ENCODE data around the gene PNKD. TPM values are rescaled to one million over a fixed set of nuclear protein-coding genes. Genes with fewer than 3 reads are reported as not detected.

The PNKD gene
- total RNA-seq, 2 experiments from 2014 or later, result 66.3 to 74.5 TPM

DNA sequence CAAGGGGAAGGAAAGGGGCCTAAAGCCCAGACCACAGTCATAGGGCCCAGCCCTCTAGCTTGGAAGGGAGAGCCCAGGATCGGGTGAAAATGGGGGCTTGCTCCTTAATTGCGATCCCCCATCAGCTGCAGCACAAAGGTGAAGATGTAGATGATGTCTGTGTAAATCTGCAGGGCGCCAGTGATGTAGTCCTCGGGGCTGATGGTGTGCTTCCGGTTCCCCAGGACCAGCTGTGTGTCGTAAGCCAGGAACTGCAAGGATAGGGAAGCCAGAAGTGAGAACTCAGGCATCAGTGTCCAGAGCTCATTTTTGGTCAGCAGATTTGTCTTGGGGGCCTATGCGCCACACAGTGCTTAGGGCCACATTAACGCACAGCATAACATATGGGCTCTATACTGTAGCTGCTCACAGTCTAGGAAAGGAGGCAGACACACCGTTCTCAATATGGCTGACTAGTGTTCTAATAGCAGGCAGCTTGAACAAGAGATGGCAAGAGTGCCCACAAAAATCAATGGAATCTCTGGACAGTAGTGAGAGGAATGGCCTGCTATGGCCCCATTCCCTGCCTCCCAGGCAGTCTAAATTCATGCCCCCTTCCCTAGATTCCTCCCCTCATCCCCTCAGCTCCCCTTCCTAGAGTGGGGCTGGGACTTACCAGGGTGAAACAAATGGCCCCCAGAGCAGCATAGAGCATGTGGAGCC, 5.2 kb downstream of the PNKD start:
- Histone ChIP-seq H3K36me3 (ENCODE audit: insufficient read depth, low read length) (peaks cover 75% of the 10 kb centered on the region), H3K79me2 (ENCODE audit: insufficient read depth, low read depth, low read length) (peaks cover 17% of the 10 kb centered on the region; the same call in 1 of the 2 replicates)
- intact Hi-C loops (cut with micrococcal nuclease; ENCODE audit: unreplicated experiment), result no loop called here

GRCh38 chr2:218276986-218277755, 6.9 kb downstream of the PNKD start:
- no peak overlapping the region for H3K27ac ChIP-seq (ENCODE audit: low read depth, low read length, poor library complexity, severe bottlenecking)
- intact Hi-C loops (cut with micrococcal nuclease; ENCODE audit: unreplicated experiment), result no loop called here
- H2AFZ ChIP-seq (ENCODE audit: low read length), result no peak overlapping the region
- H3K36me3 ChIP-seq (ENCODE audit: insufficient read depth, low read length), result peaks cover 83% of the 10 kb centered on the region
- no TSS peak for BruUV-seq (replicated peaks)
- no peaks in the 10 kb centered on the region for H3K9me2 ChIP-seq (ENCODE audit: insufficient read depth, low read length)
- peaks cover 1% of the 10 kb centered on the region; the same call in 1 of the 2 replicates for H3K79me2 ChIP-seq (ENCODE audit: insufficient read depth, low read depth, low read length)
- H4K20me1 ChIP-seq (ENCODE audit: insufficient read depth, low read length), result no peaks in the 10 kb centered on the region
- DNase-seq (ENCODE audit: low spot score), result no peak
- CTCF ChIA-PET (ENCODE audit: unreplicated experiment), result no interaction called here
- H3K9me3 ChIP-seq (ENCODE audit: low read length), result no peaks in the 10 kb centered on the region
- TF ChIP-seq EZH2phosphoT487 (IDR thresholded peaks at IDR 0.05; ENCODE audit: borderline replicate concordance, low read depth, low read length), result no peak
- TF ChIP-seq, protein P1, sequence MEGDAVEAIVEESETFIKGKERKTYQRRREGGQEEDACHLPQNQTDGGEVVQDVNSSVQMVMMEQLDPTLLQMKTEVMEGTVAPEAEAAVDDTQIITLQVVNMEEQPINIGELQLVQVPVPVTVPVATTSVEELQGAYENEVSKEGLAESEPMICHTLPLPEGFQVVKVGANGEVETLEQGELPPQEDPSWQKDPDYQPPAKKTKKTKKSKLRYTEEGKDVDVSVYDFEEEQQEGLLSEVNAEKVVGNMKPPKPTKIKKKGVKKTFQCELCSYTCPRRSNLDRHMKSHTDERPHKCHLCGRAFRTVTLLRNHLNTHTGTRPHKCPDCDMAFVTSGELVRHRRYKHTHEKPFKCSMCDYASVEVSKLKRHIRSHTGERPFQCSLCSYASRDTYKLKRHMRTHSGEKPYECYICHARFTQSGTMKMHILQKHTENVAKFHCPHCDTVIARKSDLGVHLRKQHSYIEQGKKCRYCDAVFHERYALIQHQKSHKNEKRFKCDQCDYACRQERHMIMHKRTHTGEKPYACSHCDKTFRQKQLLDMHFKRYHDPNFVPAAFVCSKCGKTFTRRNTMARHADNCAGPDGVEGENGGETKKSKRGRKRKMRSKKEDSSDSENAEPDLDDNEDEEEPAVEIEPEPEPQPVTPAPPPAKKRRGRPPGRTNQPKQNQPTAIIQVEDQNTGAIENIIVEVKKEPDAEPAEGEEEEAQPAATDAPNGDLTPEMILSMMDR (conservative IDR thresholded peaks at IDR 0.05; ENCODE audit: low read length), result 0 out of 2 replicates have a peak, but pooled peaks have one; percentile 26
- POLR2A ChIA-PET, result interaction anchor here (1.9 kb wide), 1 partner anchor 13 kb away, joined by 6 read pairs; no protein-coding TSS in a partner anchor
- peaks cover 11% of the 10 kb centered on the region for H3K4me1 ChIP-seq (ENCODE audit: insufficient read depth, low read length, poor library complexity, severe bottlenecking)
- no peak overlapping the region for H3K4me3 ChIP-seq (ENCODE audit: low read depth, low read length, poor library complexity, severe bottlenecking)
- no peak overlapping the region for H3K4me2 ChIP-seq (ENCODE audit: low read length)

More for the DNA sequence above, 5.2 kb downstream of the PNKD start:
- no peak overlapping the region for H3K4me3 ChIP-seq (ENCODE audit: low read depth, low read length, poor library complexity, severe bottlenecking)
- H4K20me1 ChIP-seq (ENCODE audit: insufficient read depth, low read length), result no peaks in the 10 kb centered on the region
- TF ChIP-seq EZH2phosphoT487 (IDR thresholded peaks at IDR 0.05; ENCODE audit: borderline replicate concordance, low read depth, low read length), result no peak
- TF ChIP-seq, protein P1 (conservative IDR thresholded peaks at IDR 0.05; ENCODE audit: low read length), result no peak
- DNase-seq (ENCODE audit: low spot score), result no peak
- H3K9me2 ChIP-seq (ENCODE audit: insufficient read depth, low read length), result no peaks in the 10 kb centered on the region
- POLR2A ChIA-PET, result interaction anchor here (1.8 to 1.9 kb wide), 2 partner anchors 11 to 15 kb away, joined by 6 to 15 read pairs; no protein-coding TSS in a partner anchor
- H3K9me3 ChIP-seq (ENCODE audit: low read length), result no peaks in the 10 kb centered on the region
- no peak overlapping the region for H3K27ac ChIP-seq (ENCODE audit: low read depth, low read length, poor library complexity, severe bottlenecking)
- H2AFZ ChIP-seq (ENCODE audit: low read length), result no peak overlapping the region
- H3K4me1 ChIP-seq (ENCODE audit: insufficient read depth, low read length, poor library complexity, severe bottlenecking), result peaks cover 23% of the 10 kb centered on the region
- H3K4me2 ChIP-seq (ENCODE audit: low read length), result no peak overlapping the region
- CTCF ChIA-PET (ENCODE audit: unreplicated experiment), result interaction anchor here (0.6 to 2.2 kb wide), 2 partner anchors 9 to 15 kb away, joined by 3 to 11 read pairs; no protein-coding TSS in a partner anchor
- no TSS peak for BruUV-seq (replicated peaks)
